SH-SY5Y (cell line): ENCODE data around the gene UBR1.

Experiments used
- GATA2 ChIP-seq: IDR thresholded peaks from 2 replicates; pipeline ENCODE4 v1.6.1; 2011; ENCODE audit warnings: mild to moderate bottlenecking, low read depth, low read length
- GATA3 ChIP-seq: IDR thresholded peaks from 2 replicates; pipeline ENCODE4 v1.6.1; 2011; ENCODE audit warnings: low read depth, mild to moderate bottlenecking, low read length, moderate library complexity

- TF ChIP-seq GATA2 (no peak), GATA3 (no peak)
These were observed 29.5 kb upstream of the UBR1 start for GRCh38 chr15:43135351-43135750.
